SK-N-MC (cell line): Measurements from ENCODE around the gene MAT2A.

Source experiments
- DNase-seq: peaks from one replicate; pipeline ENCODE4 v3.0.0-alpha.2; 2011; ENCODE audit warnings: low read depth, low spot score
- H3K27ac ChIP-seq: fragments of 200-600 bp; sonication (generic); 2 replicates; pipeline ENCODE4 v1.5.1; 2016; ENCODE audit warnings: mixed run types
- H3K36me3 ChIP-seq: fragments of 200-600 bp; sonication (generic); 2 replicates; pipeline ENCODE4 v1.6.1; 2017; ENCODE audit warnings: antibody characterized with exemption, low read length, mixed read lengths; ENCODE audit not compliant: insufficient read depth
- H3K4me3 ChIP-seq: fragments of 200-600 bp; sonication (generic); 2 replicates; pipeline ENCODE4 v1.5.1; 2016
- H3K9ac ChIP-seq: fragments of 200-600 bp; sonication (generic); 2 replicates; pipeline ENCODE4 v1.8.0; 2017; ENCODE audit warnings: mixed run types, mixed read lengths; ENCODE audit not compliant: insufficient read length
- H3K9me3 ChIP-seq: fragments of 200-600 bp; sonication (generic); 2 replicates; pipeline ENCODE4 v1.6.1; 2017; ENCODE audit warnings: low read depth, mild to moderate bottlenecking, antibody characterized with exemption, low read length, moderate library complexity, mixed read lengths
- EZH2 ChIP-seq: fragments of 200-600 bp; sonication (generic); IDR thresholded peaks from one replicate; pipeline ENCODE4 v1.6.1; 2017; ENCODE audit warnings: antibody characterized with exemption
- FOXP2 ChIP-seq: optimal IDR thresholded peaks from 2 replicates; pipeline ENCODE3; 2011; ENCODE audit warnings: mild to moderate bottlenecking, moderate library complexity; ENCODE audit not compliant: insufficient read depth; ENCODE audit errors: extremely low read length, control extremely low read depth
- POLR2AphosphoS5 ChIP-seq: IDR thresholded peaks from 2 replicates; pipeline ENCODE4 v1.6.1; 2012; ENCODE audit warnings: mild to moderate bottlenecking, low read depth, low read length, borderline replicate concordance

Gene MAT2A

DNA sequence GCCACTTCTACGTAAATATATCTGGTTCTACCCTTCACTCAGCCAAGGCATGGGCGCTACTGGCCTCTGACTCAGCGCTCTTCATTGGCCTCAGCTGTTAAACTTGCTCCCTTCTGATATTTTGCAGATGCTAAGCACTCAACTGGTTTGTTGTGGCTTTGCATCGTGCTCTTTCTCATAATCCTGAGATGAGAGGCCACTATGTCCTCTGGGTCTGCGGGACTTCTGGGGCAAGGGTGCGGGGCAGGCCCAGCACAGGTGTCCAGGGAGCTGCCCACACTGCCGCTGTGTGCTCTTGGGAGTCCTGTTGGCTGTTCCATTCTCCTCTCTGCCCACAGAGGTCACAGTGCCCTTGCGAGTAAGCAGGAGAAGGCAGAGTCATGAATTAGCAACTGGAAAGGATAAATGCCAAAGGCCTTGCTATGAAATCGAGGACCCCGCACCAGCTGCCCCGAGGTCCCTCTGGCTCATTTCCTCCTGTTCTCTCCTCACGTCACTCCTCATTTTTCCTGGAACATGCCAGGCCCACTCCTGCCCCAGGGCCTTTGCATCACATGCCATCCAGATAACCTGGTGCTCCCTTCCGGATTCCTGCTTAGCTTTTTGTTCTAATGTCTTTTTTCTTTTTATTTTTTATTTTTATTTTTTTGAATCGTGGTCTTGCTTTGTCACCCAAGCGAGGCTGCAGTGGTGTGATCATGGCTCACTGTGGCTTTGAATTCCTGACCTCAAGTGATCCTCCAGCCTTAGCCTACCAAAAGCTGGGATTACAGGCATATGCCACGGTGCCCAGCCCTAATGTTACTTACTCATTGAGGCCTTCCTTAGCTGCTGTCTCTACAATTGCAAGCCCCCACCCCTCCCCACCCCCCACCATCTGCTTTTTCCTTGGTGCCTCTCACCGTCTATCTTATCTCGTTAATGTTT, 34.9 kb upstream of the MAT2A start:
- H3K9ac ChIP-seq: no peak overlapping the region
- H3K27ac ChIP-seq: no peak overlapping the region
- DNase-seq: no peak

DNA sequence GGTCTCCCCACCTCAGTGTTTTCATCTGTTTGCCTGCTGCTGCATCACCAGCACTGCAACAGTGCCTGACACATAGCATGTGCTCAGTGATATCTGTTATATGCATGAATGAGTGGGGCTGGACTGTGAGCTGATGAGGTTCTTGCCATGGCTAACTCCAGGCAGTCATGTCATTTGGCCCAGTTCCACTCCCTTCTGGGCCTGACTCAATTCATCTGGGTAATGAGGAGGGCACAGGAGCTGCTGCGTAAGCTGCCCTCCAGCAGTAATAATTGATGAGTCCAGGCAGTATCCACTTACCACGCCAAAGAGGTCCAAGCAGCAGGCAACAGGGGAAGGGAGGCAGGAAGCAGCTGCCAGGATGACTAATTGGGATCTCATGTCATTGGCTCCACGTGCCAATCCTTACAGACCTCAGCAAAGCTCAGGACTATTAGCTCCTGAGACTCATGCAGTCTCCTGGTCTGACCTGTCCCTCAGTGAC, 34.1 kb upstream of the MAT2A start:
- Histone ChIP-seq H3K27ac (no peak overlapping the region), H3K9ac (no peak overlapping the region), H3K9me3 (no peaks in the 10 kb centered on the region), H3K36me3 (no peaks in the 10 kb centered on the region), H3K4me3 (no peak overlapping the region)
- DNase-seq: no peak
- TF ChIP-seq FOXP2 (no peak), POLR2AphosphoS5 (no peak), EZH2 (no peak)

More for the DNA sequence above, 34.9 kb upstream of the MAT2A start:
- TF ChIP-seq POLR2AphosphoS5 (no peak), FOXP2 (no peak), EZH2 (no peak)
- Histone ChIP-seq H3K4me3 (no peak overlapping the region), H3K9me3 (no peaks in the 10 kb centered on the region), H3K36me3 (no peaks in the 10 kb centered on the region)

DNA sequence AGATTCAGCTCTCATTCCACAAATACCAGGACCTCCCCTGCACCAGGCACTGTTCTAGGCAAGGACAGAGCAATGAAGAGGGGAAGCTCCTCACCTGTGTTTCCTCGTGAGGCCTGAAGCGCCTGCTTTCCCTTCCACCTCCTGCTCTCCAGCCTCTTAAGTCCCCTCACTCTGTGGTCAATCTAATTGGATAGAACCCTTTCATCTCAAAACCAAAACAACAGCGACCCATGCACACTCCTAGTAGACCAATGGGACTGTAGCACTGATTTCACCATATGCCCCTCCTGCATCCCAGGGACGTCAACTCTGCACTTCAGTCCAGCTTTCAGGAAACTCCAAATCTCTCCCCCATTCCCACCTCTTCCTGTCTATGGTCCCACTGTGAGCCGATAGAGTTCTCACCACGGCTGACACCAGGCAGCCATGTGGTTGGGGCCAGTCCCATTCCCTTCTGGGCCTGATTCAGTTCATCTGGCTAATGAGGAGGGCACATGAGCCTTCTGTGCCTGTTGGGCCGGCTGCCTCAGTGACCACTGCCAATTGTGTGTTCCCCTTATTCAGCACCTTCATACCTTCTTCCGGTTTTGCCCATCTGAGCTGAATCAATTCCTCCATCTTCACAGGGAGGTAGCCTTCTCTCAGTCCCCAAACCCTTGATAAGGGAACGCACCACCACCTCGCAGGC, 33.3 kb upstream of the MAT2A start:
- no peak overlapping the region for H3K9ac ChIP-seq
- TF ChIP-seq FOXP2: no peak
- no peak for TF ChIP-seq EZH2
- TF ChIP-seq POLR2AphosphoS5: no peak
- DNase-seq: no peak
- no peaks in the 10 kb centered on the region for H3K36me3 ChIP-seq
- H3K9me3 ChIP-seq: no peaks in the 10 kb centered on the region
- no peak overlapping the region for H3K27ac ChIP-seq
- no peak overlapping the region for H3K4me3 ChIP-seq

DNA sequence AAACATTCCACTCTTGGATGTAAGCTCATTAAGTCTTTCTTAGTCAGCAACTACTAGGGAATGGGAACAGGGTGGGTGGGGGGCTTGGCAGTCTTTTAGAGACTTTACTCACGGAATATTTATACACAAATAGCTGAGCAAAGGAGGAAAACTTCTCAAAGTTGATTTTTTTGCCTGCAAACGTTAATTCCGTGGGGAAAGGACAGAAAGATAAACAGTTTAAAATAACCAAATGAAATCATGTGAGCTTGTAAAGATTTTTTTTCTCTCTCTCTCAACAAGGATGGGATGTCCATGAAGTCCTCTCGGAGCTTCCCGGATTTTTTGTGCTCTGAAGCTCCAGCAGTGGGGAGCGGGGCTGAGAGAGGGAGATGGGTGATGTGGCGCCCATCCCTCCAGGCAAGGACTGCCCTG, 32.2 kb upstream of the MAT2A start:
- H3K9ac ChIP-seq: no peak overlapping the region
- peak overlapping the region; percentile 62 for H3K27ac ChIP-seq
- H3K4me3 ChIP-seq: no peak overlapping the region
- no peaks in the 10 kb centered on the region for H3K9me3 ChIP-seq
- no peaks in the 10 kb centered on the region for H3K36me3 ChIP-seq
- TF ChIP-seq EZH2: no peak
- no peak for TF ChIP-seq FOXP2
- no peak for DNase-seq

DNA sequence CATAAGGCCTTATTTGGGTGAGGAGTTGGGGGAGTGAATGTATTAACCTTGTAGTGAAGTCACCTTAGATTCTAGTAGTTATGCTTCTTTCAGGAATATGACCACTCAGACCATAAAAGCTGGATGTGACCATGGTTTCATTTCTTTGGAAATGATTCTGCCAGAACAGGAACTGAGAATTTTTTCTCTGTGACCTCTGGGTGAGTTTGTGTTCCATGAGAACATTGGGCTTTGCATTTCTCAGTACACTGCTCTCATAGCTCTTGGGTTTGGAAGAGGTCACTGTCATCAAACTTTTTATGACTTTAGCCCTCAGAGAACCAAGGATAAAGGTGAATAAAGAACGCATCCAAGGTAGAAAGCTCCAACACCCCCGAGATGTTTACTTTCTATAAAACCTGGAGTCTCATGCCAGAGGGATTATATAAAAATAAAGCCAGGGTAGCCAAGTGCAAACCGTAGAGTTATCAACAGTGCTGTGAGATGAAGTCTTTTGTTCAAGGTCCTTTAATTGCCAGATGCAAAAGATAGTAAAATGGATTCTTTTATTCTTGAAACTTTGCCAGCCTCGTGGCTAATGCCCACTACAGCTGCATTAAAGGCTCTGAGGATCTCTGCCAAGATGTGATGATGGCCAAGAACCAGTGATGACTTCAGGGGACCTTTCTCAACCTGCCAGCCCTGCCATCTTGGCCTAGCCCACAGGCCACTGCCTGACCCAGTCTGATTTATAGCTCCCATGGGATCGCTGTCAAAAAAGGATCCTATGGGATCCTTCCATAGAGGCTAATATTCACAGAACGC, 27.8 kb upstream of the MAT2A start:
- DNase-seq: no peak
- Histone ChIP-seq H3K9me3 (no peaks in the 10 kb centered on the region), H3K9ac (no peak overlapping the region), H3K36me3 (no peaks in the 10 kb centered on the region), H3K4me3 (no peak overlapping the region), H3K27ac (no peak overlapping the region)
- TF ChIP-seq EZH2 (no peak), FOXP2 (no peak), POLR2AphosphoS5 (no peak)

DNA sequence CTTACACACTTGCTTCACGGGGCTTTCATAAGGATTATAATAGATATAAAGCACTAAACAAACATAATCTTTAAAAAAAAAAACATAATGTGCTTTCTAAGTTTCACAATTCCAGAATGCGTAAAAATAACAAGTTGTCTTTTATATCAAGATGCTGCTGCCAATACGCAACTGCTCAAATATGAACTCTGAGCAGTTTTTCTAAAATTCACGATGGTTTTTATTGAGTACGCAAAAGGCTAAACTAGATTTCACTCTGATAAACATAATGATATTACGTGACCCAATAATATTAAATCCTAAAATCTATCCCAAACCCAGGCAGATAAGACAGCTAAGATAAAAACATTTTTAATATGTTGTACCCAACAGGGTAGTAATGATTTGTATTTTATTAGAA, 24.6 kb upstream of the MAT2A start:
- no peak for DNase-seq
- TF ChIP-seq EZH2 (no peak), FOXP2 (no peak), POLR2AphosphoS5 (no peak)

DNA sequence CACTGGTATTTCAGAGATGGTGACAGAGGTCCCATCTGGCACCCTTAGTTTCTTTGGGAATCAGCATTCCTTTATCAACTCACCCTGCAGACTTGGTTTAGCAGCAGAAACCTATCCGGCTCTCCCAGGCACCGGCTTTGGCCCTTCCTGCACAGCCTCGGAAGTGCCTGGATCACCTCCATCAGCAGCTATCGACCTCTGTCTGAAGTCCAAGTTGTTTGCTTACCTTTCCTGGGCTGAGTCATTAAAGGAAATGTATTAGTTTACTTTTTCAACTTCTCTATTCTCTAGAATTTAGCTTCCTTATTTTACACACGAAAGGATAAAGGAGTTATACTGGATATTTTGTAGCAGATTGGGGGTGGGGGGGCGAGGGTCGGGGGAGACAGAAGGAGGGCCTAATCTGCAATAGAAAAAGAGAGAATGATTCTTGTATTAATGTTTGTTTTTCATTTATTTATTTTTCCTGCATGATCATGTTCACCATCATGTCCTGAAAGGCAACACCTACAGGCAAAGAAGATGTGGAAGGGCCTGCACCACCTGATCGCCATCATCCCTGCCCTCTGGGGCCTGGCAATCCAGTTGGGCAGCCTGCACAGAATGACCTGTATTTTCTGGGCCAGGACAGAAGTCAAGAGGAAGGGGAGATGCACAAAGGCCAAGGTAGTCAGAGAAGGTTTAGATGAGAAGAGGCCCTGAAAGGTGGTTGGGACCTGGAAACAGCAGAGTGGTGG, 22.1 kb upstream of the MAT2A start:
- no peaks in the 10 kb centered on the region for H3K9me3 ChIP-seq
- no peak overlapping the region for H3K4me3 ChIP-seq
- no peaks in the 10 kb centered on the region for H3K36me3 ChIP-seq
- no peak overlapping the region for H3K27ac ChIP-seq
- TF ChIP-seq POLR2AphosphoS5 (no peak), EZH2 (no peak), FOXP2 (no peak)
- H3K9ac ChIP-seq: no peak overlapping the region
- DNase-seq: no peak

More for the DNA sequence above, 24.6 kb upstream of the MAT2A start:
- no peaks in the 10 kb centered on the region for H3K9me3 ChIP-seq
- no peak overlapping the region for H3K9ac ChIP-seq
- no peaks in the 10 kb centered on the region for H3K36me3 ChIP-seq
- no peak overlapping the region for H3K4me3 ChIP-seq
- no peak overlapping the region for H3K27ac ChIP-seq
